GM13977 (cell line): ENCODE data around the gene SLC24A3.

Experiments used
- DNase-seq: peaks from one replicate; pipeline ENCODE4 v3.0.0; 2012; ENCODE audit warnings: low spot score
- CTCF ChIP-seq: IDR thresholded peaks from 2 replicates; pipeline ENCODE4 v1.5.1; 2012; ENCODE audit warnings: mild to moderate bottlenecking, control low read depth; ENCODE audit not compliant: insufficient read depth; ENCODE audit errors: extremely low read depth, missing control alignments
- in situ Hi-C: fragments of 300-500 bp; cut with MboI; formaldehyde crosslinking; loops from one replicate; pipeline ENCODE4 v1.12.0; 2022; ENCODE audit warnings: low sequenced_read_pairs, low pct_unique_long_range_greater_than_20kb, mixed read lengths, inconsistent platforms; ENCODE audit not compliant: unreplicated experiment

The SLC24A3 gene

GRCh38 chr20:19616620-19617019, 404.2 kb downstream of the SLC24A3 start:
- no peak for DNase-seq
- in situ Hi-C loops: no loop called here
- no peak for TF ChIP-seq CTCF

GRCh38 chr20:19617256-19617655, 404.8 kb downstream of the SLC24A3 start:
- TF ChIP-seq CTCF: no peak
- no peak for DNase-seq
- in situ Hi-C loops: no loop called here

- DNase-seq: no peak
- TF ChIP-seq CTCF: no peak
- in situ Hi-C loops: no loop called here
Measured at GRCh38 chr20:19618711-19619110, 406.3 kb downstream of the SLC24A3 start.

GRCh38 chr20:19619904-19620430, 407.5 kb downstream of the SLC24A3 start:
- DNase-seq: no peak
- no peak for TF ChIP-seq CTCF
- in situ Hi-C loops: no loop called here

- in situ Hi-C loops: no loop called here
- no peak for TF ChIP-seq CTCF
- no peak for DNase-seq
Measured at GRCh38 chr20:19620446-19620845, 408.0 kb downstream of the SLC24A3 start.

- in situ Hi-C loops: no loop called here
- TF ChIP-seq CTCF: no peak
- no peak for DNase-seq
Measured at GRCh38 chr20:19621072-19621471, 408.6 kb downstream of the SLC24A3 start.
